SU-DHL-6 (cell line): ENCODE results near the gene USO1.

ENCODE experiments used
- EZH2phosphoT487 ChIP-seq: fragments of 200-600 bp; sonication (generic), shearing (Covaris generic); conservative IDR thresholded peaks from 2 replicates; pipeline ENCODE4 v1.6.1; 2018; ENCODE audit warnings: mild to moderate bottlenecking, antibody characterized with exemption, low read length, moderate library complexity, mixed read lengths
- TF ChIP-seq, protein P1 (sequence below): fragments of 200-600 bp; sonication (generic); IDR thresholded peaks from one replicate; pipeline ENCODE4 v1.5.1; 2017; ENCODE audit warnings: antibody characterized with exemption, mild to moderate bottlenecking, low read length, moderate library complexity; ENCODE audit not compliant: insufficient read depth, poor library complexity, severe bottlenecking

DNA sequence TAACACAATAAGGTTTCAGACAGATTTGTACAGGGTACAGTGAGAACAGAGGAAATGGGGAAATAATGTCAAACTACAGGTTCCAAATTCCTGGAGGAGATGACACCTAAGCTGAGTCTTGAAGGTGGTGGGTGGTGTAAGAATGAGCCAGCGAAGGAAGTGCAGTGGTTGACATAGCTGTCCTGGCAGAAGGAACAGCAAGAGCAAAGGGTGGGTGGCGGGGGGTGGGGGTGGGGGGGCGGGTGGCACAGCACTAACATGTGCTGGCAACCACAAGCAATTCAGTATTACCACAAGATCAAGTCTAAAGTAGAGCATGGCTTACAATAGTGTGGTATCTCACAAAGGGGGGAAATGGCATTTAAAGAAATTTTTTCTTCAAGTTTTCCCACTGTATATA is 38.0 kb upstream of the USO1 start:
- TF ChIP-seq, protein P1, sequence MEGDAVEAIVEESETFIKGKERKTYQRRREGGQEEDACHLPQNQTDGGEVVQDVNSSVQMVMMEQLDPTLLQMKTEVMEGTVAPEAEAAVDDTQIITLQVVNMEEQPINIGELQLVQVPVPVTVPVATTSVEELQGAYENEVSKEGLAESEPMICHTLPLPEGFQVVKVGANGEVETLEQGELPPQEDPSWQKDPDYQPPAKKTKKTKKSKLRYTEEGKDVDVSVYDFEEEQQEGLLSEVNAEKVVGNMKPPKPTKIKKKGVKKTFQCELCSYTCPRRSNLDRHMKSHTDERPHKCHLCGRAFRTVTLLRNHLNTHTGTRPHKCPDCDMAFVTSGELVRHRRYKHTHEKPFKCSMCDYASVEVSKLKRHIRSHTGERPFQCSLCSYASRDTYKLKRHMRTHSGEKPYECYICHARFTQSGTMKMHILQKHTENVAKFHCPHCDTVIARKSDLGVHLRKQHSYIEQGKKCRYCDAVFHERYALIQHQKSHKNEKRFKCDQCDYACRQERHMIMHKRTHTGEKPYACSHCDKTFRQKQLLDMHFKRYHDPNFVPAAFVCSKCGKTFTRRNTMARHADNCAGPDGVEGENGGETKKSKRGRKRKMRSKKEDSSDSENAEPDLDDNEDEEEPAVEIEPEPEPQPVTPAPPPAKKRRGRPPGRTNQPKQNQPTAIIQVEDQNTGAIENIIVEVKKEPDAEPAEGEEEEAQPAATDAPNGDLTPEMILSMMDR = no peak
- TF ChIP-seq EZH2phosphoT487 = no peak
